Activated naive CD8-positive, alpha-beta T cell treated with anti-CD3 and anti-CD28 coated beads, Interleukin-2, amount 50 U/mL, for 16 hours (primary cell): ENCODE data around the gene SPATA24.
"Not testable (repeated sequence)": the region's sequence is repeated elsewhere in the genome, so short reads cannot be mapped to it uniquely, and the experiment has no call there.

ENCODE experiments used
- DNase-seq: peaks from one replicate; pipeline ENCODE4 v3.0.0-alpha.2; 2020; ENCODE audit warnings: low read depth, low spot score

SPATA24 gene

DNA sequence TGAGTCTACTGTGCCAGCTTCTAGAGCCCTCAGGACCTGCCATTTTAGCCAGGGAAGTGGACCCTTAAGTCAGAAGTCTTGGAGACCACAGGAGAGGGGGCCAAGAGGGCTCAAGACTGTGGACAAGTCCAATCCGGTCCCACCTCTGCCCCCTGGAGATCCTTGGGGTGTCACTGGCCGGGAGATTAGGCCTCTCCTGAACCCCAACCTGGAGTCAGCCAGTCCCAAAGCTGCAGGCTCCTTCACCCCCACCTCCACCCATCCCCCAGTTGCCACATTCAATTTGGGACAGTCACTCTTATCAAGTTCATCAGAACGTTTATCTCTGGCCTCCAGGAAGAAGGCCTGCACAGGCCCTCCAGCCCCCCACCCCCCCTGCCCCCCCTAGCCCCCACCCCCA is 21.1 kb downstream of the SPATA24 start:
- no peak for DNase-seq

DNA sequence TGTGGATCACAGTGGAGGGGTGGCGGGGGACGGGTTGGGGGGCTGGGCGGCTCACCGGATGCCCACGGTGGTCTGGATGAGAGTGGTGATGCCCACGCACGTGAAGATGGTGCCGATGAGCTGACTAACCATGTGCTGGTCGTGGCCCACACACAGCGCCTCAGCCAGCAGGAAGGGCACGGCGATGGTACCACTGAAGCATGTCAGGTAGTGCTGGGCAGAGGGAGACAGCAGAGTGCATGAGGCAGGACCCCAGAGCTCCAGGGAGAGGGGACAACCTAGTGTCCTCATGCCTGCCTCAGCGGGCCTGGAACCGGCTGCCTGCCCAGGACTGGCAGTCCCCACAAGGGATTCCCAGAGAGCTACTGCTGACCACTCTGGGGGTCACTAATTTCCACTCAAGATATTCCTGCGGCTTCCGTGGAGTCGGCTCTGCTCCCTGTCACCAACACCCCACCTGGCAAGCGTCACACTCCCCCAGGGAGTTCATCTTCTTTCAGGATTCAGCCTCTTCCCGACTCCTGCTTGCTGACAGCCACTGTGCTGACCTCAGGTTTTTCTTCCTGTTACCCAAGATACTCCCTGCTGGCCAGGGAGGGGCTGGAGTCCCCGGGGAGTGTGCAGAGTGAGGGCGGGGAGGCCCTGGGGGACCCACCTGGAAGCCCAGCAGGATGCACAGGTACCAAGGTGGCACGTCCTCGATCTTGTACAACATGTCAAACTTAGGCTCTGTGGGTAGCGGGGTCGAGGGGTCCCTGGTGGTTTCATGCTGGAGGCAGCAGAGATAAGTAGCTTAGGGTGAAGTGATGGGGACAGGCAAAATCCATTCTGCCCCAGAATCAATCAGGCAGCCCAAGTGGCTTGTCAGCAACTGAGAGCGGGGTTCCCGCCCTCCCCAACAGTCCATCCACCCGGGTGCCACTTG is 21.8 kb downstream of the SPATA24 start:
- no peak for DNase-seq

DNA sequence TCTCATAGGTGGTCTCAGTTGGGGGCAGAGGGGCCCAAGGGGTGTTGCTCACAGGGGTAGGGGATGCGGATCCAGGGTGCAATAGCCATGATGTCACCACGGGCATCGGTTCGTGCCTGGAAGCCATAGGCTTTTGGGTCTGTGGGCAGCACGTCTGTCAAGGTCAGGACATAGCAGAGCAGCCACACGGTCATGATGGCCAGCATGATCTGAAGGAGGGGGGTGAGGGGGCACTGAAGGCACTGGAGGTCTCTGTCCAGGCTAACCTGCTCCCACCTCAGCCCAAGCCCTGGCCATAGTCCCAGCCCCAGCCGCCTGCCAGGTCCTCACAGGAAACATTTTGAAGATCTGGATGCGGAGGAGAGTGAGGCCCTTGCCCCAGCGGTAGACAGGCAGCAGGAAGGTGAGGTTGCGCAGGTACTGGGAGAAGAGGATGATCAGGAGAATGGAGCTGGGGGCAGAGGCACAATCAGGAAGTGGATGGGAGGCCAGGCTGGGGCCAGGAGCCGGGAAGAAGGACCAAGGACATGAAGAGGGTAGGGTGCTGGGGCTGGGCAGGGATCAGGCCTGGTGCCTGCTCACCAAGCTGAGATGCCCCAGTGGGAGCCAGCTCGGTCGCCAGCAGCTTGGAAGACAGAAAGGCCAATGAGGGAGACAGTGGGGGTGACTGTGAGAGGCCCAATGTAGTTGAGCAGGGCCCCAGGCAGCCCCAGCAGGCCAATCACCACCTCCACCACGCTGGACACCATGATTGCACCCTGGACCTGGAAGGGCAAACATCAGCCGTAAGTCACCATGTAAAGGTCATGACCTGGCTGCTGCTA is 24.1 kb downstream of the SPATA24 start:
- DNase-seq, result no peak

DNA sequence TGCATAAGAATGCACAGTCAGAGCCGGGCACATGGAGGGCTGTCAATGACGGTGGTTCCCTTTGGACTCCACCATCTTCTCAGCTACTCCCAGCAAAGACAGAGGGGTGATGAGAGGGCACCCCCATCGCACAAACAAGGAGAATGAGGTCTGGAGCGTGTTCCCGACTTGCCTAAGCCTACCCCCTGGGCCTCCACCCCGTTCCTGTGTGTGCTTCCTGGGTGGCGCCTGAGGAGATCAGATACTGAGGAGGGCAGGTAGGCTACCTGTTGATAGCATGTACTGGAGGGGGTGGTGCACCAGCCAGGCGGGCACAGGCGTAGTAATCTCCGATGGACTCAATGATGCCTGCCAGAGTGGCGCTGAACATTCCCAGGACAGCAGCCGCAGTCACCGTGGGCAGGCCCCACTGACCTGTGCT is 24.9 kb downstream of the SPATA24 start:
- DNase-seq, result no peak

DNA sequence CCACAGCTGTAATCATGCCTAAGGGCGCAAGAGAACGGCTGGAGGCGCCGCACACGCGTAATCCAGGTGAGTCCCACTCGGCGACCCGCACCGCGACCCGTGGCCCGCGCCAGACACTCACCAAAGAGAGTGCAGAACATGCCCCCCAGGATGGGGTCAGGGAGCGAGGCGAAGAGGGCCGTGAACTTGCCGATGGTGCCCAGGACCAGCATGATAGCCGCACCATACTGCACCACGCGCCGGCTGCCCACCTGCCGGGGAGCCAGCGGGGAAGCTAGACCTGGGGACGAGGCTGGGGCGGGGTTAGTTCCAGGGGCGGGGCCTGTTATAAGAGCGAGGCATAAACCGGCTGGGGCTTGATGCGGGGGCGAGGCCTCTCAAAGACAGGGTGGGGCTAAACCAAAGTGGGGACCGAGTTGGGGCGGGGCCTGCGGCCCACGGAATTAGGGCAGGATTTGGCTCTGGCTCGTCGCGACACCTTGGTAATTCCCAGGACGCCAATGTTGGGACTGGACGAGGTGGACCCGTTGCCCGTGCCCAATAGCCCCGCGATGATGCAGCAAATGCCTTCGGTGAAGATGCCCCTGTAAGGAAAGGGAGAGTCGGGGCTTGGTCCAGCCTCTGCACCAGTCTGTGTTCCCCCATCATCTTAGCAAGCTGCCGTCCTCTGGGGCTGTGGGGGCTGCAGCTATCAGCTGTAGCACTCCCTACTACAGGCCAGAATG is 25.6 kb downstream of the SPATA24 start:
- no peak for DNase-seq

DNA sequence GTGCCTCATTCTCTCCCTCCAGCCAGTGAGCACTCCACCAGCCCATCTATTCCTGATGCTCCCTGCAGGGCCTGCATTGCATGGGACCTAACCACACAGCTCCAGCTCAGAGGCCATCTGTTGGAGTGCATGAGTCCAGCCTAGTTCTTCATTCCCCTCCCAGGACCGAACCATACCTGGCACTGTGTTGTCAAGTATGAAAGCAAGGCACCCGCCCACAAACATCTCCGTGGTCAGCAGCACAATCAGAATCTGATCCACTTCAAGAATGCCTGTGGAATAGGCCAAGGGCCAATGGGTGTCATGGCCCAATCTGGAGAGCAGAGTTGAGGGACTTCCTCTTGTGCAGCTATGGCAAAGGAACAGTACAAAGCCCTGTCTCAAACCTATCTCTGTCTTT is 26.7 kb downstream of the SPATA24 start:
- no peak for DNase-seq

DNA sequence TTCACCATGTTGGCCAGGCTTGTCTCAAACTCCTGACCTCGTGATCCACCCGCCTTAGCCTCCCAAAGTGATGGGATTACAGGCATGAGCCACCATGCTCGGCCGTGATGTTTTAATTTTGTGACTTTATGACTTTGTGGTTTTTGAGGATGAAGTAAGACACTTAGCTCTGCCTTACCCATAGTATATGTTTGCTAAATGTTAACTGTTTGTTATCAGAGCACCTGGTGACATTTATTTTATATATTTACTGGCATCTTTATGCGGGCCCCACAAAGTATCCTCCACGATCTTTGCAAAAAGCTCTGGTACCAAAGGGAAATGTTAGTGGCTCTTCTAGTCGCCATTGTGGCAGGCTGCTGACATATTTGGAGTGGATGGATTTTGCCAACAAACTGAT is 27.5 kb downstream of the SPATA24 start:
- DNase-seq, result no peak

DNA sequence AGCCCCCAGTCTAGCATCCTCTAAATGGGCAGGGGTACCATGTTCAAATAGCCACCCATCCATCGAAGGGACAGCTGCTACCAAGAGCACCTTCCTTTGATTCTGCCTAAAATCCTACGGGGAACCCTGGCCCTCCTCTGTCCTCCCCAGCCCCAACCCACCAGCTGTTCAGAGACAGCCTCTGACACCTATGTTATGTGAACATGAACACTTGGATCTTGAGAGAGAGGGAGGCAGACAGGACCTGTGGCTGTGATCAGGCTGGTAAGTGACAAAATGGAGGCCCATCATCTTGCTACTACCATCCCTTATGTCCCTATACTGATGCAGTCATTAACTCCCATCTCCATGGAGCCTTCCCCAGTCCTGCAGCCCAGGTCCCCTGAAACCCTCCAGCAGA is 29.0 kb downstream of the SPATA24 start:
- DNase-seq, result no peak

DNA sequence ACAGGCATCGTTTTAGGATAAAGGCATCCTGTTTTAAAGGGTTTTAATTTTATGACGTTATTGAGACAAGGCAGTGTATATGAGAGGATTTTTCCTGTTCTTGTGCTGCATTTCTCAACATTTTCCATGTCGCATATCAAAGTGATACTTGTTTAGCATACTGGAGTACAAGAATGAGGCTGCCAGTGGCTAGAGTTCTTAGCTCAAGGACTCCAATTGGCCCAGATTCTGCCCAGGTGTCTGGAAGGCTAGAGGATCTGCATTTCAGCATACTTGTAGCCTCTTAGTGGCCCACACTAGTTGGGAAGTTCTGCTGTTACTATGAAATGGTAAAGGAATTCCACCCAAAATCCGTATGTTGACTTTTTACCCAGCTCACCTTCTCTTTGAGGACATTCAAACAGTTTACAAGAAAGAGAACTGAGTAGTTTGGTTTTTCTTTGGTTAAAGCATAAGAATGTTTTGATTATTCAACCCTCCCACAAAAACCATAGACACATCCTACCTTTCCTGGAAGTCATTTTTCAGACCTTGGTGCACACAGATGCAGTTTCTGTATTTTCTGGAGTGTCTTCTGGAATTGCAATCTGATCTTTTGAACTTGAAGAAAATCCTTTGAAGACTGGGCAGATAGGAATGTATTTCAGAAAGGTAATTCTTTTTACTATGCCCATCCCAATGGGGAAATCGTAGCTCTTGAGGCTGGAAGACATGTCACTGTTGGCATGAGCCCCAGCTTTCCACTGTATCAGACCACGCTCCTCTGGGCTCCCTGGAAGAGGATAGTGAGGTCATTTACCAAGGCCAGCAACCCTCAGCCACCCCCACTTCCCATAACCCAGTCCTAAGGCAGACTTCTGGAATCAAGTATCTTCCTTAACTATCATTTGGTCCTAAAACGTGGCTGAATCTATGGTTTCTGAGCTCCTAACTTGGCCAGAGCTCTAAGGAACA is 32.1 kb downstream of the SPATA24 start:
- DNase-seq, result no peak

DNA sequence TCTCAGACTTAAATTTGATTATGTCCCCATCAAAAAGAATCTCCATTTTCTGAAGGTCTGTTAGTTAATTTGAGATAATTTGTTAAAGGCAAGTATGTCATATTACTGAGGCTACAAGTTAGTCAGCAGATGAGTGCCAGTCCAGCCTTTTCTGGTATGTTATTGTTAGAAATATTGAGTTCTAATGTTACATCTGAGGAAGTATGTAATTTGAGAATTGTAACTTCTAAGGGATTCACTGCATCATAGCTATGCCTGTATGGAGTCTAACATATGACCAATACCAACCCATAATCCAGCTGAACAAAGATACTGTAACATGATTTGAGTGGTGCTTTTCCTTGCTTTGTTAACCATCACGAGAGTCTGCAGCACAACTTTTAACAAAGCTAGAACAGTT is 34.7 kb downstream of the SPATA24 start:
- DNase-seq, result no peak

DNA sequence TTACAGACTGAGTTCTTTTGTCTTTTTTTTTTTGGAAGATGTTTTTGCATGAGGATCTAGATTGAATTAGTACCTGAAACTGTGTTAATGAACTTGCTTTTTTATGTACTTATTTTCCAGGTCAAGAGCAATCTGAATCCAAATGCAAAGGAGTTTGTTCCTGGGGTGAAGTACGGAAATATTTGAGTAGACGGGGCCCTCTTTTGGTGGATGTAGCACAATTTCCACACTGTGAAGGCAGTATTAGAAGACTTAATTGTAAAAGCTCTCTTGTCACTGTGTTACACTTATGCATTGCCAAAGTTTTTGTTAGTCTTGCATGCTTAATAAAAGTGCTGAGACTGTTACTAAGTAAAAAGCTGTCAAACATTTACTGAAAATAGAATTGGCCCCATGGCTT is 35.3 kb downstream of the SPATA24 start:
- DNase-seq, result no peak

DNA sequence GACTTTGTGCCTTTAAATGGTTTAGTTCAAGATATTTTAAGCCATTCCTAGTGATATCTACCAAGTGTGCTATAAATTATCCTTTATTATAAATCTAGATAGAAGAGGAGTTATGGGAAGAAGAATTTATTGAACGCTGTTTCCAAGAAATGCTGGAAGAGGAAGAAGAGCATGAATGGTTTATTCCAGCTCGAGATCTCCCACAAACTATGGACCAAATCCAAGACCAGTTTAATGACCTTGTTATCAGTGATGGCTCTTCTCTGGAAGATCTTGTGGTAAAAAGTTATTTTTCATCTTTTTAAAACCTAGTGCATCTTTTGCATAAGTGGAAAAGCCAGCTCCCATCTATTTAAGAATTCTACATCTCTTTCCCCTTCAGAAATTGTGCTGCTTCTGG is 39.4 kb downstream of the SPATA24 start:
- DNase-seq, result no peak

DNA sequence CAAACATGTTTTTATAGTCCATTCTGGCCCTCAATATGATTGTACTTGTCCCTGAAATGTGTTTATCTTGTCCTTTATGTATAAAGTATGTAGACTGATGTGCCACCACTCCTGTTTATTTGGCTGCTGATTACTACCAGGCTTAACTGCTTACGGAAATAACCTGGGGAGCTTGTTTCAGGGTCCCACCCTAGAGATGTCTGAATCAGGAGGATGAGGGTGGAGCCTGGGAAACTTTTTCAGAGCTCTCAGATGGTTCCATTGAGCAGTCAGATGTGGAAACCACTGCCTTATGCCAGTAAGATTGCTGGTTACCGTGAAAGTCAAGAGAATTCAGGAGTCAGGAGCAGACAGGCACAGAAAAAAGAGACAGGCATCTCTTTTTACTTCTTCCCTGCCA is 40.0 kb downstream of the SPATA24 start:
- DNase-seq, result no peak

DNA sequence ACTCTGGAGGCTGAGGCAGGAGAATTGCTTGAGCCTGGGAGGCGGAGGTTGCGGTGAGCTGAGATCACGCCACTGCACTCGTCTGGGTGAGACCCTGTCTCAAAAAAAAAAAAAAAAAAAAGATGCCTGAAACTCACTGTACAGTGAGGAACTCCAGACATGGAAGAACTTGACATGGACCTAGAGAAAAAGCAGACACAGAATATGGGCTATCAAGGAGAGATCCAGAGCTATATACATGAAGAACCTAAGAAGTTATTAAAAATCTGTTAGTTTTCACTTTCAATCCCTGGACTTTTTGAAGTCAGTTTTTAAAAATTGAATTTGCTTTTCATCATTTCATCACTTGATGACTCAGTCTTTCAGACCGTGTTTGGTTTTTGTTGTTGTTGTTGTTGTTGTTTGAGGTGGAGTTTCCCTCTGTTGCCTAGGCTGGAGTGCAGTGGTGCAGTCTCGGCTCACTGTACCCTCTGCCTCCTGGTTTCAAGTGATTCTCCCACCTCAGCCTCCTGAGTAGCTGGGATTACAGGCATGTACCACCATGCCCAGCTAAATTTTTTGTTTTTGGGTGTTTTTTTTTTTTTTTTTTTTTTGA is 42.0 kb downstream of the SPATA24 start:
- no peak for DNase-seq

DNA sequence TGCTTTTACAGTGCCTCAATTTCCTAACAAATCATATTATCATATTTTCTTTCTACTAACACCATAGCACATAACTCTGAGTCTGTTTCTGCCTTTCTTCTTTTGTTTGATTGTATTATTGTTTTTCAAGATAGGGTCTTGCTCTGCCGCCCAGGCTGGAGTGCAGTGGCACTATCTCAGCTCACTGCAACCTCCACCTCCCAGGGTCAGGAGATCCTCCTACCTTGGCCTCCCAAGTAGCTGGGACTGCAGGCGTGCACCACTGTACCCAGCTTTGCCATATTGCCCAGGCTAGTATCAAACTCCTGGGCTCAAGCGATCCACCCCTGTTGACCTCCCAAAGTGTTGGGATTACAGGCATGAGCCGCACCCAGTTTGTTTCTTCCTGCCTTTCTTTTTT is 43.5 kb downstream of the SPATA24 start:
- no peak for DNase-seq

DNA sequence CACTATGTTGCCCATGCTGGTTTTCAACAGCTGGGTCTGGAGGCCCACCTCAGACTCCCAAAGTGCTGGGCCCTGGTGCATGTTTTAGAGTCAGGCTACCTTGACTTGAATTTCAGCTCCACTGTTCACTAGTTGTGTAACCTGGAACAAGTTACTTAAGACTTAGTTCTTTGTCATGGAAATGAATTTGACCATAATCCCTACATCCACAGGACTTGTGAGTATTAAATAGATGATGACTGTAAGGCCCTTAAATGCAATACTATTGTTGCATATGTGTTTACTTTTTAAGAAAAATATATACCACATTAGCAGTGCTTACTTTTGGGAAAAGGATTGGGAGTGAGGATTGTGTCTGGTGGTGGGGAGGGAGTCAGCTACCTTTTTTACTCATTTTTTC is 45.8 kb downstream of the SPATA24 start:
- no peak for DNase-seq

DNA sequence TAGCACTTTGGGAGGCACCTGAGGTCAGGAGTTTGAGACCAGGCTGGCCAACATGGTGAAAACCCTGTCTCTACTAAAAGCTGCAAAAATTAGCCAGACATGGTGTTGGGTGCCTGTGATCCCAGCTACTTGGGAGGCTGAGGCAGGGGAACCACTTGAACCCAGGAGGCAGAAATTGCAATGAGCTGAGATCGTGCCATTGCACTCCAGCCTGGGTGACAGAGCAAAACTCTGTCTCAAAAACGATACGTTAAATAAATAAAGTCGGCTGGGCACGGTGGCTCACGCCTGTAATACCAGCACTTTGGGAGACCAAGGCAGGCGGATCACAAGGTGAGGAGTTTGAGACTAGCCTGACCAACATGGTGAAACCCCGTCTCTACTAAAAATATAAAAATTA is 48.0 kb downstream of the SPATA24 start:
- DNase-seq, result not testable (repeated sequence)

DNA sequence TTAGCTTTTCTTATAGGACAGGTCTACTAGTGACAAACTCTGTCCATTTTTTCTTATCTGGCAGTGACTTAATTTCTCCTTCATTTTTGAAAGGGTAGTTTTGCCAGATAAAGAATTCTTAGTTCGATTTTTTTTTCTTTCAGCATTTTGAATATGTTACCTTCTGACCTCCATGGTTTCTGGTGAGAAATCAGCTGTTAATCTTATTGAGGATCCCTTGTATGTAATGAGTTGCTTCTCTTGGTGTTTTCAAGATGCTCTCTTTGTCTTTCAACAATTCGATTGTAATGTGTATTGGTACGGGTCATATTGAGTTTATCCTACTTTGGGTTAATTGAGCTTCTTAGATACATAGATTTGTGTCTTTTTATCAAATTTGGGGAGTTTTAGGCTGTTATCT is 49.7 kb downstream of the SPATA24 start:
- DNase-seq, result no peak

DNA sequence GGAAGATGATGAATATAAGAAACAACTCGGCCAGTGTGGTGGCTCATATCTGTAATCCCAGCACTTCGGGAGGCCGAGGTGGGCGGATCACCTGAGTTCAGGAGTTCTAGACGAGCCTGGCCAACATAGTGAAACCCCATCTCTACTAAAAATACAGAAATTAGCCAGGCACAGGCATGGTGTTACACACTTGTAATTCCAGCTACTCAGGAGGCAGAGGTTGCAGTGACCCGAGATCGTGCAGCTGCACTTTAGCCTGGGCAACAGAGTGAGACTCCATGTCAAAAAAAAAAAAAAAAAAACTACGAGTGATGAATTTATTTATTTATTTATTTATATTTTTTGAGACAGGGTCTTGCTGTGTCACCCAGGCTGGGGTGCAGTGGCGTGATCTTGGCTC is 56.0 kb downstream of the SPATA24 start:
- DNase-seq, result not testable (repeated sequence)
